CD4-positive, alpha-beta T cell treated with Interleukin-17A for 1 hour (primary cell): ENCODE results near the gene FANK1.
"Not testable (repeated sequence)": the region's sequence is repeated elsewhere in the genome, so short reads cannot be mapped to it uniquely, and the experiment has no call there.

Experiments
- DNase-seq: peaks from one replicate; pipeline ENCODE4 v3.0.0-alpha.2; 2020

FANK1 gene

GRCh38 chr10:126037946-126038345 is 141.6 kb downstream of the FANK1 start:
- no peak for DNase-seq

GRCh38 chr10:126041117-126041516 is 144.8 kb downstream of the FANK1 start:
- DNase-seq: no peak

GRCh38 chr10:126041804-126042231 is 145.5 kb downstream of the FANK1 start:
- DNase-seq: peak; percentile 83

- DNase-seq: no peak
These were observed 146.0 kb downstream of the FANK1 start for GRCh38 chr10:126042354-126042753.

GRCh38 chr10:126042906-126043305 is 146.5 kb downstream of the FANK1 start:
- peak; percentile 12 for DNase-seq

- DNase-seq: no peak
These were observed 147.0 kb downstream of the FANK1 start for GRCh38 chr10:126043389-126043788.

- no peak for DNase-seq
These were observed 149.5 kb downstream of the FANK1 start for GRCh38 chr10:126045861-126046260.

GRCh38 chr10:126046831-126047230 is 150.5 kb downstream of the FANK1 start:
- no peak for DNase-seq

- not testable (repeated sequence) for DNase-seq
These were observed 151.4 kb downstream of the FANK1 start for GRCh38 chr10:126047749-126048148.

- no peak for DNase-seq
These were observed 153.7 kb downstream of the FANK1 start for GRCh38 chr10:126049759-126050700.

GRCh38 chr10:126052171-126052570 is 155.8 kb downstream of the FANK1 start:
- no peak for DNase-seq

GRCh38 chr10:126054191-126054590 is 157.8 kb downstream of the FANK1 start:
- DNase-seq: no peak

GRCh38 chr10:126057494-126057893 is 161.1 kb downstream of the FANK1 start:
- no peak for DNase-seq

- no peak for DNase-seq
These were observed 161.7 kb downstream of the FANK1 start for GRCh38 chr10:126058104-126058503.

GRCh38 chr10:126058507-126058906 is 162.1 kb downstream of the FANK1 start:
- DNase-seq: no peak
